GM18505 (cell line): ENCODE data around the gene CHST8.

ENCODE experiments used
- ATAC-seq: cut with Tn5 transposase; IDR thresholded peaks from one replicate; pipeline ENCODE4 v1.9.1; 2021; ENCODE audit not compliant: unreplicated experiment
- POLR2A ChIP-seq: IDR thresholded peaks from 4 replicates; pipeline ENCODE4 v1.6.1; 2011; ENCODE audit warnings: borderline replicate concordance; ENCODE audit not compliant: insufficient read depth, insufficient read length; ENCODE audit errors: extremely low read depth

CHST8 gene

GRCh38 chr19:33755099-33756035, 133.6 kb downstream of the CHST8 start:
- TF ChIP-seq POLR2A, result no peak
- no peak for ATAC-seq

GRCh38 chr19:33756177-33756576, 134.4 kb downstream of the CHST8 start:
- TF ChIP-seq POLR2A, result no peak
- no peak for ATAC-seq

GRCh38 chr19:33758541-33759013, 136.8 kb downstream of the CHST8 start:
- no peak for TF ChIP-seq POLR2A

GRCh38 chr19:33759356-33759755, 137.6 kb downstream of the CHST8 start:
- no peak for ATAC-seq
- TF ChIP-seq POLR2A, result no peak

More at GRCh38 chr19:33758541-33759013, 136.8 kb downstream of the CHST8 start:
- no peak for ATAC-seq

GRCh38 chr19:33763633-33764371, 142.0 kb downstream of the CHST8 start:
- no peak for ATAC-seq
- TF ChIP-seq POLR2A, result no peak

- ATAC-seq, result no peak
- no peak for TF ChIP-seq POLR2A
Measured at GRCh38 chr19:33766623-33767022, 144.9 kb downstream of the CHST8 start.

GRCh38 chr19:33767898-33768413, 146.2 kb downstream of the CHST8 start:
- ATAC-seq, result no peak
- TF ChIP-seq POLR2A, result no peak

- ATAC-seq, result no peak
- TF ChIP-seq POLR2A, result no peak
Measured at GRCh38 chr19:33769208-33769607, 147.5 kb downstream of the CHST8 start.

GRCh38 chr19:33770107-33770506, 148.4 kb downstream of the CHST8 start:
- TF ChIP-seq POLR2A, result no peak
- ATAC-seq, result no peak

- ATAC-seq, result no peak
Measured at GRCh38 chr19:33771384-33772101, 149.8 kb downstream of the CHST8 start.

GRCh38 chr19:33772102-33772857, 150.5 kb downstream of the CHST8 start:
- ATAC-seq, result no peak

More at GRCh38 chr19:33771384-33772101, 149.8 kb downstream of the CHST8 start:
- TF ChIP-seq POLR2A, result no peak

GRCh38 chr19:33772858-33773180, 151.1 kb downstream of the CHST8 start:
- no peak for TF ChIP-seq POLR2A
- ATAC-seq, result no peak

More at GRCh38 chr19:33772102-33772857, 150.5 kb downstream of the CHST8 start:
- no peak for TF ChIP-seq POLR2A
